Astrocyte of the cerebellum (primary cell): ENCODE measurements around the gene SEZ6L.
A peak's percentile ranks its signal among the peaks of the same experiment; 100 is the strongest.
"Not testable (repeated sequence)": the region's sequence is repeated elsewhere in the genome, so short reads cannot be mapped to it uniquely, and the experiment has no call there.

Experiments used
- DNase-seq: peaks from one replicate; pipeline ENCODE4 v3.0.0-alpha.2; 2011; ENCODE audit warnings: low read depth
- H3K4me3 ChIP-seq: 2 replicates; pipeline ENCODE4 v1.5.1; 2011; ENCODE audit warnings: mild to moderate bottlenecking, low read depth, low read length, moderate library complexity
- in situ Hi-C: cut with HindIII; loops from 2 replicates; pipeline ENCODE4 v1.10.0; 2017; ENCODE audit warnings: low sequenced_read_pairs
- TF ChIP-seq, protein P1 (sequence below): IDR thresholded peaks from 2 replicates; pipeline ENCODE4 v1.5.1; 2012; ENCODE audit warnings: low read length, low read depth, moderate library complexity, mild to moderate bottlenecking; ENCODE audit errors: missing control alignments

SEZ6L gene

GRCh38 chr22:26401726-26402125 is 232.5 kb downstream of the SEZ6L start:
- TF ChIP-seq, protein P1, sequence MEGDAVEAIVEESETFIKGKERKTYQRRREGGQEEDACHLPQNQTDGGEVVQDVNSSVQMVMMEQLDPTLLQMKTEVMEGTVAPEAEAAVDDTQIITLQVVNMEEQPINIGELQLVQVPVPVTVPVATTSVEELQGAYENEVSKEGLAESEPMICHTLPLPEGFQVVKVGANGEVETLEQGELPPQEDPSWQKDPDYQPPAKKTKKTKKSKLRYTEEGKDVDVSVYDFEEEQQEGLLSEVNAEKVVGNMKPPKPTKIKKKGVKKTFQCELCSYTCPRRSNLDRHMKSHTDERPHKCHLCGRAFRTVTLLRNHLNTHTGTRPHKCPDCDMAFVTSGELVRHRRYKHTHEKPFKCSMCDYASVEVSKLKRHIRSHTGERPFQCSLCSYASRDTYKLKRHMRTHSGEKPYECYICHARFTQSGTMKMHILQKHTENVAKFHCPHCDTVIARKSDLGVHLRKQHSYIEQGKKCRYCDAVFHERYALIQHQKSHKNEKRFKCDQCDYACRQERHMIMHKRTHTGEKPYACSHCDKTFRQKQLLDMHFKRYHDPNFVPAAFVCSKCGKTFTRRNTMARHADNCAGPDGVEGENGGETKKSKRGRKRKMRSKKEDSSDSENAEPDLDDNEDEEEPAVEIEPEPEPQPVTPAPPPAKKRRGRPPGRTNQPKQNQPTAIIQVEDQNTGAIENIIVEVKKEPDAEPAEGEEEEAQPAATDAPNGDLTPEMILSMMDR, result no peak
- in situ Hi-C loops, result no loop called here
- no peak for DNase-seq
- no peak overlapping the region for H3K4me3 ChIP-seq

GRCh38 chr22:26404851-26405421 is 235.7 kb downstream of the SEZ6L start:
- no peak overlapping the region for H3K4me3 ChIP-seq

DNA sequence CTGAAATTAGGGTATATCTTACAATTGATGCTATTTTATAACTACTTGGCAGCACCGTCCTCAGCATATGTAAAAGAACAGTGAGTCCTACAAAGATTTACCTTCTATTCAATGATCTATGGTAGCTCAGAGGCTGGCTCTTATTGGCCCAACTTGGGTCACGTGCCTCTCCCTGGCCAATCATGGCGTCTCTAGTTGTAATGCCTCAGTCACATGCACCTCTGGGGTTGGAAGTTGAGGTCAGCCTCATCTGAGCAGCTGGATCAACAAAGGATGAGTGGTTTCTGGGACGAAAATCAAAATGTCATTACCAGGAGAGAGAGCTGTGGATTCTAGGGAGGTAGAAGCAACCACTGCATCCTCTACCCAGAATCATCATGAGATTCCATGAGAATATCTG is 236.9 kb downstream of the SEZ6L start:
- peak; percentile 36 for DNase-seq
- in situ Hi-C loops, result no loop called here
- H3K4me3 ChIP-seq, result no peak overlapping the region
- TF ChIP-seq, protein P1, result no peak

More at GRCh38 chr22:26404851-26405421, 235.7 kb downstream of the SEZ6L start:
- DNase-seq, result no peak
- in situ Hi-C loops, result no loop called here
- TF ChIP-seq, protein P1, result no peak

DNA sequence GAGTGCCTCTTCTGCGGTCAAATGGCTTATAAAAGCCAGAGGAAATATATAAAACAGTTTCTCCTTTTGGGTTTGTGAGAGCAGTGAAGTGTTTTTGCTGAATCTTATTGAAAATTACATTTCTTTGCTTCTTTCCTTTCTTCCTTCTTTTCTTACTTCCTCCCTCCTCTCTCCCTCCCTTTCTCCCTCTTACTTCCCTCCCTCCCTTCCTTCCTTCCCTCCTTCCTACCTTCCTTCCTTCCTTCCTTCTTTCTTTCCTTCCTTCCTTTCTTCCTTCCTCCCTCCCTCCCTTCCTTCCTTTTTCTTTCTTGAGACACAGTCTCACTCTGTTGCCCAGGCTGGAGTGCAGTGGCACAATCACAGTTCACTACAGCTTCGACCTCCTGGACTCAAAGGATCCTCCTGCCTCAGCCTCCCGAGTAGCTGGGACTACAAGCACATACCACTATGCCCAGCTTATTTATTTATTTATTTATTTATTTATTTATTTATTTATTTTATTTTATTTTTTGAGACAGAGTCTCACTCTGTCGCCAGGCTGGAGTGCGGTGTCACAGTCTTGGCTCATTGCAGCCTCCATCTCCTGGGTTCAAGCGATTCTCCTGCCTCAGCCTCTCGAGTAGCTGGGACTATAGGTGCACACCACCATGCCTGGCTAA is 239.4 kb downstream of the SEZ6L start:
- in situ Hi-C loops, H3K4me3 ChIP-seq, DNase-seq: not testable (repeated sequence)

- no peak overlapping the region for H3K4me3 ChIP-seq
- DNase-seq, result no peak
- TF ChIP-seq, protein P1, result no peak
- in situ Hi-C loops, result no loop called here
Observed at GRCh38 chr22:26409719-26410335, 240.6 kb downstream of the SEZ6L start.

DNA sequence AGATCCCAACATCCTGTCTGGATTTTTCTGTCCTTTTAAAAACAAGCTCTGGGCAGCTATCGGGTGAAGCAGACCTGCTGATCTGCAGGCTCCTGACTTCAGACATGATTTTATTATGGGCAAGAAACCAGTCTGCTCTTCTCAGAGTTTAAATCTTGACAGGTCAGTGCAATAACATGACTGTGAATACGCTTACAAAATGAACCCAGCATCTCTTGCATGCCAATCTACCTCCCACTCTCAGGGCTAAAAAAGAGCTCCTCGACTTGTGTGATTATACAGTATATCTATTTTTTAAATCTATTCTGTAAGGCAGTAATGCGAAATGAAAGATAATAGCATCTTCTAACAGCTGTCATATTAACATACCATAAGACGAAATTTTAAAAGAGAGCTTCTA is 241.1 kb downstream of the SEZ6L start:
- DNase-seq, result no peak
- no peak overlapping the region for H3K4me3 ChIP-seq
- TF ChIP-seq, protein P1, result no peak
- in situ Hi-C loops, result no loop called here

- in situ Hi-C loops, result no loop called here
- TF ChIP-seq, protein P1, result no peak
- no peak overlapping the region for H3K4me3 ChIP-seq
- no peak for DNase-seq
Observed at GRCh38 chr22:26414347-26414746, 245.1 kb downstream of the SEZ6L start.
